Measurements from ENCODE around the gene RCHY1. TPM values are rescaled to one million over a fixed set of nuclear protein-coding genes. Genes with fewer than 3 reads are reported as not detected.
A peak's percentile ranks its signal among the peaks of the same experiment; 100 is the strongest.
"Not testable (repeated sequence)": the region's sequence is repeated elsewhere in the genome, so short reads cannot be mapped to it uniquely, and the experiment has no call there.

The RCHY1 gene
- total and polyA plus RNA-seq, 5 donors from 2014 or later = 38.0 to 47.9 (median 44.4) TPM

- H3K27ac ChIP-seq (ENCODE audit: insufficient read depth, low read length, poor library complexity, severe bottlenecking) = no peak overlapping the region
- peak overlapping the region in 1 of 3 donors; percentile 24 for H3K27ac Mint-ChIP-seq
- H3K9me3 ChIP-seq (ENCODE audit: control insufficient read depth in 2 of 2, low read length in 2 of 2) = no peaks in the 10 kb centered on the region
- H3K36me3 ChIP-seq (ENCODE audit: control insufficient read depth, insufficient read depth, low read length) = peaks cover 5% of the 10 kb centered on the region
- no peak overlapping the region for H3K4me3 ChIP-seq (ENCODE audit: low read depth, low read length)
- ATAC-seq (ENCODE audit: low read depth in 2 of 2) (no peak), DNase-seq (no peak)
- H3K9me3 Mint-ChIP-seq = no peaks in the 10 kb centered on the region
- H3K4me1 Mint-ChIP-seq = no peaks in the 10 kb centered on the region
- H3K27me3 ChIP-seq (ENCODE audit: control insufficient read depth, insufficient read depth, low read length) = no peaks in the 10 kb centered on the region
- no peak overlapping the region for H3K4me3 Mint-ChIP-seq
- H3K36me3 Mint-ChIP-seq = peaks cover 16% of the 10 kb centered on the region
- H3K4me1 ChIP-seq (ENCODE audit: control insufficient read depth, insufficient read depth, low read length, poor library complexity, severe bottlenecking) = no peaks in the 10 kb centered on the region
- H3K27me3 Mint-ChIP-seq = no peaks in the 10 kb centered on the region
Observed at GRCh38 chr4:75545526-75545925, 31.3 kb upstream of the RCHY1 start.

- Histone ChIP-seq H3K9me3 (ENCODE audit: control insufficient read depth in 2 of 2, low read length in 2 of 2) (no peaks in the 10 kb centered on the region), H3K4me3 (ENCODE audit: low read depth, low read length) (no peak overlapping the region), H3K4me1 (ENCODE audit: control insufficient read depth, insufficient read depth, low read length, poor library complexity, severe bottlenecking) (no peaks in the 10 kb centered on the region), H3K36me3 (ENCODE audit: control insufficient read depth, insufficient read depth, low read length) (peaks cover 9% of the 10 kb centered on the region), H3K27ac (ENCODE audit: insufficient read depth, low read length, poor library complexity, severe bottlenecking) (no peak overlapping the region), H3K27me3 (ENCODE audit: control insufficient read depth, insufficient read depth, low read length) (no peaks in the 10 kb centered on the region)
- H3K36me3 Mint-ChIP-seq = peaks cover 16% of the 10 kb centered on the region
- no peak overlapping the region for H3K4me3 Mint-ChIP-seq
- no peaks in the 10 kb centered on the region for H3K27me3 Mint-ChIP-seq
- DNase-seq (no peak), ATAC-seq (ENCODE audit: low read depth in 2 of 2) (no peak)
- no peaks in the 10 kb centered on the region for H3K4me1 Mint-ChIP-seq
- H3K9me3 Mint-ChIP-seq = no peaks in the 10 kb centered on the region
- peak overlapping the region in 1 of 3 donors; percentile 24 for H3K27ac Mint-ChIP-seq
Observed at GRCh38 chr4:75544870-75545269, 30.7 kb upstream of the RCHY1 start.

GRCh38 chr4:75544220-75544619 is 30.0 kb upstream of the RCHY1 start:
- not testable (repeated sequence) for H3K9me3 Mint-ChIP-seq; DNase-seq; H3K27ac Mint-ChIP-seq; H3K4me3 ChIP-seq (ENCODE audit: low read depth, low read length); H3K9me3 ChIP-seq (ENCODE audit: control insufficient read depth in 2 of 2, low read length in 2 of 2); H3K27me3 Mint-ChIP-seq; H3K27ac ChIP-seq (ENCODE audit: insufficient read depth, low read length, poor library complexity, severe bottlenecking); H3K4me1 ChIP-seq (ENCODE audit: control insufficient read depth, insufficient read depth, low read length, poor library complexity, severe bottlenecking); ATAC-seq (ENCODE audit: low read depth in 2 of 2); H3K4me1 Mint-ChIP-seq; H3K4me3 Mint-ChIP-seq; H3K27me3 ChIP-seq (ENCODE audit: control insufficient read depth, insufficient read depth, low read length)
- peaks cover 16% of the 10 kb centered on the region for H3K36me3 Mint-ChIP-seq
- peaks cover 11% of the 10 kb centered on the region for H3K36me3 ChIP-seq (ENCODE audit: control insufficient read depth, insufficient read depth, low read length)

- H3K9me3 Mint-ChIP-seq = no peaks in the 10 kb centered on the region
- no peak for ATAC-seq (ENCODE audit: low read depth in 2 of 2)
- Histone ChIP-seq H3K27me3 (ENCODE audit: control insufficient read depth, insufficient read depth, low read length) (no peaks in the 10 kb centered on the region), H3K9me3 (ENCODE audit: control insufficient read depth in 2 of 2, low read length in 2 of 2) (no peaks in the 10 kb centered on the region), H3K4me1 (ENCODE audit: control insufficient read depth, insufficient read depth, low read length, poor library complexity, severe bottlenecking) (no peaks in the 10 kb centered on the region), H3K4me3 (ENCODE audit: low read depth, low read length) (no peak overlapping the region), H3K36me3 (ENCODE audit: control insufficient read depth, insufficient read depth, low read length) (peaks cover 12% of the 10 kb centered on the region), H3K27ac (ENCODE audit: insufficient read depth, low read length, poor library complexity, severe bottlenecking) (no peak overlapping the region)
- H3K27ac Mint-ChIP-seq = peak overlapping the region in 1 of 3 donors; percentile 11
- DNase-seq = no peak
- H3K4me3 Mint-ChIP-seq = no peak overlapping the region
- H3K36me3 Mint-ChIP-seq = peaks cover 19% of the 10 kb centered on the region
- H3K27me3 Mint-ChIP-seq = no peaks in the 10 kb centered on the region
- H3K4me1 Mint-ChIP-seq = no peaks in the 10 kb centered on the region
Observed at GRCh38 chr4:75542824-75543223, 28.6 kb upstream of the RCHY1 start.

- H3K9me3 ChIP-seq (ENCODE audit: control insufficient read depth in 2 of 2, low read length in 2 of 2); H3K4me3 ChIP-seq (ENCODE audit: low read depth, low read length); H3K27me3 Mint-ChIP-seq; ATAC-seq (ENCODE audit: low read depth in 2 of 2); H3K27me3 ChIP-seq (ENCODE audit: control insufficient read depth, insufficient read depth, low read length); H3K27ac ChIP-seq (ENCODE audit: insufficient read depth, low read length, poor library complexity, severe bottlenecking); H3K4me1 ChIP-seq (ENCODE audit: control insufficient read depth, insufficient read depth, low read length, poor library complexity, severe bottlenecking); H3K4me3 Mint-ChIP-seq; DNase-seq; H3K4me1 Mint-ChIP-seq; H3K9me3 Mint-ChIP-seq: not testable (repeated sequence)
- H3K36me3 Mint-ChIP-seq = peaks cover 33% of the 10 kb centered on the region
- H3K27ac Mint-ChIP-seq = peak overlapping the region in 1 of 3 donors; percentile 30
- peaks cover 11% of the 10 kb centered on the region for H3K36me3 ChIP-seq (ENCODE audit: control insufficient read depth, insufficient read depth, low read length)
Observed at GRCh38 chr4:75537308-75537707, 23.1 kb upstream of the RCHY1 start.

GRCh38 chr4:75533926-75534325 is 19.7 kb upstream of the RCHY1 start:
- not testable (repeated sequence) for H3K4me3 Mint-ChIP-seq; H3K9me3 ChIP-seq (ENCODE audit: control insufficient read depth in 2 of 2, low read length in 2 of 2); ATAC-seq (ENCODE audit: low read depth in 2 of 2); H3K27ac ChIP-seq (ENCODE audit: insufficient read depth, low read length, poor library complexity, severe bottlenecking); H3K27me3 ChIP-seq (ENCODE audit: control insufficient read depth, insufficient read depth, low read length); H3K4me1 Mint-ChIP-seq; DNase-seq; H3K27ac Mint-ChIP-seq; H3K4me1 ChIP-seq (ENCODE audit: control insufficient read depth, insufficient read depth, low read length, poor library complexity, severe bottlenecking); H3K4me3 ChIP-seq (ENCODE audit: low read depth, low read length); H3K27me3 Mint-ChIP-seq
- H3K9me3 Mint-ChIP-seq = peaks cover 3 to 21% (median 10%) of the 10 kb centered on the region in 7 donors
- H3K36me3 ChIP-seq (ENCODE audit: control insufficient read depth, insufficient read depth, low read length) = peaks cover 32% of the 10 kb centered on the region
- H3K36me3 Mint-ChIP-seq = peaks cover 49% of the 10 kb centered on the region

- H3K27me3 Mint-ChIP-seq; H3K27ac ChIP-seq (ENCODE audit: insufficient read depth, low read length, poor library complexity, severe bottlenecking); H3K27ac Mint-ChIP-seq; H3K4me3 ChIP-seq (ENCODE audit: low read depth, low read length); H3K27me3 ChIP-seq (ENCODE audit: control insufficient read depth, insufficient read depth, low read length); H3K4me1 Mint-ChIP-seq; H3K9me3 ChIP-seq (ENCODE audit: control insufficient read depth in 2 of 2, low read length in 2 of 2); ATAC-seq (ENCODE audit: low read depth in 2 of 2); H3K4me1 ChIP-seq (ENCODE audit: control insufficient read depth, insufficient read depth, low read length, poor library complexity, severe bottlenecking); DNase-seq; H3K4me3 Mint-ChIP-seq: not testable (repeated sequence)
- Mint-ChIP-seq H3K36me3 (peaks cover 46% of the 10 kb centered on the region), H3K9me3 (peaks cover 3 to 21% (median 10%) of the 10 kb centered on the region in 7 donors)
- peaks cover 36% of the 10 kb centered on the region for H3K36me3 ChIP-seq (ENCODE audit: control insufficient read depth, insufficient read depth, low read length)
Observed at GRCh38 chr4:75533339-75533887, 19.2 kb upstream of the RCHY1 start.

- DNase-seq; H3K4me3 Mint-ChIP-seq; H3K27ac ChIP-seq (ENCODE audit: insufficient read depth, low read length, poor library complexity, severe bottlenecking); H3K4me3 ChIP-seq (ENCODE audit: low read depth, low read length); H3K4me1 Mint-ChIP-seq; H3K4me1 ChIP-seq (ENCODE audit: control insufficient read depth, insufficient read depth, low read length, poor library complexity, severe bottlenecking); ATAC-seq (ENCODE audit: low read depth in 2 of 2); H3K27me3 ChIP-seq (ENCODE audit: control insufficient read depth, insufficient read depth, low read length); H3K27me3 Mint-ChIP-seq; H3K27ac Mint-ChIP-seq; H3K9me3 ChIP-seq (ENCODE audit: control insufficient read depth in 2 of 2, low read length in 2 of 2): not testable (repeated sequence)
- H3K36me3 Mint-ChIP-seq = peaks cover 56% of the 10 kb centered on the region
- H3K36me3 ChIP-seq (ENCODE audit: control insufficient read depth, insufficient read depth, low read length) = peaks cover 51% of the 10 kb centered on the region
- peaks cover 3 to 21% (median 10%) of the 10 kb centered on the region in 7 donors for H3K9me3 Mint-ChIP-seq
Observed at GRCh38 chr4:75531536-75532143, 17.4 kb upstream of the RCHY1 start.
